DOHH2 (cell line): ENCODE results near the gene KLHDC8A.
A peak's percentile ranks its signal among the peaks of the same experiment; 100 is the strongest.

Experiments
- H3F3A ChIP-seq: fragments of 200-600 bp; sonication (generic), shearing (Covaris generic); 2 replicates; pipeline ENCODE4 v1.6.0; 2016; ENCODE audit warnings: antibody characterized with exemption, mild to moderate bottlenecking; ENCODE audit not compliant: control insufficient read depth, insufficient read depth
- H3K27ac ChIP-seq: fragments of 200-600 bp; sonication (generic); 2 replicates; pipeline ENCODE4 v1.5.1; 2014; ENCODE audit warnings: low read depth, mild to moderate bottlenecking, low read length, moderate library complexity
- H3K27me3 ChIP-seq: fragments of 200-600 bp; sonication (generic); 2 replicates; pipeline ENCODE4 v1.6.1; 2014; ENCODE audit warnings: mild to moderate bottlenecking, low read length, mixed read lengths; ENCODE audit not compliant: control insufficient read depth
- H3K36me3 ChIP-seq: fragments of 200-600 bp; sonication (generic); 2 replicates; pipeline ENCODE4 v1.6.1; 2014; ENCODE audit warnings: mild to moderate bottlenecking, low read length, moderate library complexity, mixed read lengths; ENCODE audit not compliant: control insufficient read depth
- H3K4me1 ChIP-seq: fragments of 200-600 bp; sonication (generic); 2 replicates; pipeline ENCODE4 v1.6.1; 2014; ENCODE audit warnings: mild to moderate bottlenecking, low read length, mixed read lengths; ENCODE audit not compliant: control insufficient read depth
- H3K4me2 ChIP-seq: fragments of 200-600 bp; sonication (generic); 2 replicates; pipeline ENCODE4 v1.6.0; 2014; ENCODE audit warnings: mild to moderate bottlenecking, low read length, moderate library complexity
- H3K4me3 ChIP-seq: fragments of 200-600 bp; sonication (generic); 2 replicates; pipeline ENCODE4 v1.5.1; 2014; ENCODE audit warnings: mild to moderate bottlenecking, low read length, mixed read lengths
- H3K79me2 ChIP-seq: fragments of 200-600 bp; sonication (generic); 2 replicates; pipeline ENCODE4 v1.6.1; 2014; ENCODE audit warnings: mild to moderate bottlenecking, low read length, mixed read lengths; ENCODE audit not compliant: control insufficient read depth
- H3K9me2 ChIP-seq: fragments of 200-600 bp; sonication (generic); replicated peaks from 2 replicates; pipeline ENCODE4 v1.6.1; 2014; ENCODE audit warnings: mild to moderate bottlenecking, low read length, mixed read lengths; ENCODE audit not compliant: control insufficient read depth
- H3K9me3 ChIP-seq: fragments of 200-600 bp; sonication (generic); 2 replicates; pipeline ENCODE4 v1.6.1; 2014; ENCODE audit warnings: antibody characterized with exemption, low read length, mixed read lengths; ENCODE audit not compliant: control insufficient read depth, insufficient read depth
- H4K20me1 ChIP-seq: fragments of 200-600 bp; sonication (generic); 2 replicates; pipeline ENCODE4 v1.6.0; 2014; ENCODE audit warnings: low read depth, mild to moderate bottlenecking, antibody characterized with exemption, low read length, moderate library complexity; ENCODE audit not compliant: control insufficient read depth, insufficient read depth
- CTCF ChIP-seq: fragments of 200-600 bp; sonication (generic); IDR thresholded peaks from one replicate; pipeline ENCODE4 v1.5.1; 2014; ENCODE audit warnings: antibody characterized with exemption, mild to moderate bottlenecking, low read depth, low read length; ENCODE audit not compliant: poor library complexity, severe bottlenecking
- EZH2phosphoT487 ChIP-seq: fragments of 200-600 bp; sonication (generic); IDR thresholded peaks from 2 replicates; pipeline ENCODE4 v1.6.1; 2017; ENCODE audit warnings: borderline replicate concordance, mild to moderate bottlenecking, antibody characterized with exemption, low read length, moderate library complexity, mixed read lengths

The KLHDC8A gene

GRCh38 chr1:205324781-205325180 is 31.9 kb downstream of the KLHDC8A start:
- H3K36me3 ChIP-seq: peaks cover 15% of the 10 kb centered on the region
- H3F3A ChIP-seq: peaks cover 2% of the 10 kb centered on the region; the same call in 1 of the 2 replicates
- H3K27ac ChIP-seq: no peak overlapping the region
- peak overlapping the region; percentile 29; the same call in 1 of the 2 replicates for H3K4me2 ChIP-seq
- 0 out of 2 replicates have a peak, but pooled peaks cover 8% of the 10 kb centered on the region for H4K20me1 ChIP-seq
- peaks cover 23% of the 10 kb centered on the region for H3K27me3 ChIP-seq
- H3K4me1 ChIP-seq: peaks cover 21% of the 10 kb centered on the region
- H3K79me2 ChIP-seq: peaks cover 19% of the 10 kb centered on the region
- H3K9me2 ChIP-seq: no peaks in the 10 kb centered on the region
- no peak overlapping the region for H3K4me3 ChIP-seq
- TF ChIP-seq CTCF: no peak
- no peaks in the 10 kb centered on the region for H3K9me3 ChIP-seq

GRCh38 chr1:205323794-205324193 is 32.9 kb downstream of the KLHDC8A start:
- Histone ChIP-seq H3K4me2 (no peak overlapping the region), H3K79me2 (peaks cover 28% of the 10 kb centered on the region), H3F3A (peaks cover 2% of the 10 kb centered on the region; the same call in 1 of the 2 replicates), H3K36me3 (peaks cover 23% of the 10 kb centered on the region), H3K27ac (no peak overlapping the region), H3K9me2 (no peaks in the 10 kb centered on the region), H3K4me1 (peaks cover 31% of the 10 kb centered on the region), H3K9me3 (no peaks in the 10 kb centered on the region), H3K27me3 (peaks cover 18% of the 10 kb centered on the region), H3K4me3 (no peak overlapping the region), H4K20me1 (peaks cover 8% of the 10 kb centered on the region; the same call in 1 of the 2 replicates)
- TF ChIP-seq CTCF (no peak), EZH2phosphoT487 (no peak)

- no peaks in the 10 kb centered on the region for H3K9me2 ChIP-seq
- no peak overlapping the region for H3K27ac ChIP-seq
- peak overlapping the region; percentile 89 for H3K4me2 ChIP-seq
- peaks cover 7% of the 10 kb centered on the region; the same call in 1 of the 2 replicates for H3K27me3 ChIP-seq
- H4K20me1 ChIP-seq: peaks cover 12% of the 10 kb centered on the region
- peaks cover 2% of the 10 kb centered on the region; the same call in 1 of the 2 replicates for H3F3A ChIP-seq
- TF ChIP-seq EZH2phosphoT487 (no peak), CTCF (no peak)
- H3K9me3 ChIP-seq: no peaks in the 10 kb centered on the region
- peaks cover 38% of the 10 kb centered on the region for H3K36me3 ChIP-seq
- H3K4me3 ChIP-seq: peak overlapping the region; percentile 99
- peaks cover 47% of the 10 kb centered on the region for H3K79me2 ChIP-seq
- H3K4me1 ChIP-seq: peaks cover 50% of the 10 kb centered on the region
Measured at GRCh38 chr1:205321959-205322283, 34.8 kb downstream of the KLHDC8A start.
